Thyroid gland (tissue), 4 donors: Measurements from ENCODE around the gene SIVA1.

ENCODE experiments used
- CTCF ChIP-seq, 6 experiments: fragments of 200-600 bp in 3 of 6; fragments of 450-650 bp in 3 of 6; sonication (generic) in 3 of 6; IDR thresholded peaks; one replicate each; pipeline ENCODE4 v1.5.1; 2016 to 2019; ENCODE audit warnings: antibody characterized with exemption in 6 of 6, mild to moderate bottlenecking in 2 of 6, inconsistent platforms in 1 of 6, moderate library complexity in 1 of 6
- POLR2A ChIP-seq, 2 donors: fragments of 450-650 bp; IDR thresholded peaks; one replicate each; pipeline ENCODE4 v1.6.1; 2017; ENCODE audit warnings: antibody characterized with exemption in 2 of 2, mild to moderate bottlenecking in 2 of 2, moderate library complexity in 1 of 2

DNA sequence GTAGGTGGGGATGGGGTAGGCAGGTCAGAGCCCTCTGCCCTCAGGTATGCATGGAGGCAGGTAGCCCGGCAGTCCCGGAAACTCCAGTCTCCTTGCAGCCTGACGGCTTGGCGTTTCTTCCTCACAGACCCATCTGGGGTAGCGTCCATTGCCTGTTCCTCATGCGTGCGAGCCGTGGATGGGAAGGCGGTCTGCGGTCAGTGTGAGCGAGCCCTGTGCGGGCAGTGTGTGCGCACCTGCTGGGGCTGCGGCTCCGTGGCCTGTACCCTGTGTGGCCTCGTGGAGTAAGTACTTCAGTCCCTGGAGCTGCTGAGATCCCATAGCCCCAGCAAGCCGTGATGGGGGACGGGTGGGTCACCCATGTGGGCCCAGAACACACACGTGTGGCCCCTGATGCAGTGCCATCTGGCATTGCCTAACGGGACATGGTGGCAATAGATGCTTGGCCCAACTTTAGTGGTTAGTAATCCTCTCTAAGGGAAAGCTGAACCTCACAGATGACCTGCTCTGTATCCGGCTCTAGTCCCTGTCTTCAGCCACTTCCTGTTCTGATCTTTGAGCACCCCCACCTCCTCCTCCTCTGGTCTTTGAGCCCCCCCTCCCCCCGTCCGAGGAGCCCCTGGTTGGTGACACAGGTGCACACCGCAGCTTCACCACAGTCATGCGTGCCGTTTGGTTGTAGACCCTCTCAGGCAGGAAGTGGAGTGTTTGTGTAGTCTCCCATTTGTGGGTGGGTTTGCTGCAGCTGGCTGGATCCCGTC is 3.7 kb downstream of the SIVA1 start:
- TF ChIP-seq CTCF (IDR thresholded peaks at IDR 0.05), result no peak
- TF ChIP-seq POLR2A (IDR thresholded peaks at IDR 0.05), result no peak
